Measurements from ENCODE around the gene PDK2.

- no peak for TF ChIP-seq POLR2A (IDR thresholded peaks at IDR 0.05; ENCODE audit: low read depth, low read length)
- no peak for TF ChIP-seq POLR2AphosphoS5 (IDR thresholded peaks at IDR 0.05; ENCODE audit: low read depth, low read length)
- TF ChIP-seq TAF1 (IDR thresholded peaks at IDR 0.05; ENCODE audit: borderline replicate concordance, low read depth, low read length) = no peak
Observed at GRCh38 chr17:50137042-50137441, 41.9 kb downstream of the PDK2 start.
